HepG2 (cell line): Measurements from ENCODE around the gene RTN4RL2. TPM values are rescaled to one million over a fixed set of nuclear protein-coding genes. Genes with fewer than 3 reads are reported as not detected.
A peak's percentile ranks its signal among the peaks of the same experiment; 100 is the strongest.

Experiments used
- BRF2 ChIP-seq: sonication (generic); formaldehyde crosslinking; IDR thresholded peaks from 2 replicates; pipeline ENCODE4 v1.8.1; 2022; ENCODE audit warnings: mild to moderate bottlenecking, missing genetic modification reagents
- CENPBD1 ChIP-seq: sonication (generic); formaldehyde crosslinking; IDR thresholded peaks from 2 replicates; pipeline ENCODE4 v1.8.0; 2022; ENCODE audit warnings: missing genetic modification reagents, low read depth, mild to moderate bottlenecking, borderline replicate concordance
- IKZF1 ChIP-seq: fragments of 450-650 bp; IDR thresholded peaks from 2 replicates; pipeline ENCODE4 v1.7.1; 2016
- ISL2 ChIP-seq: sonication (generic); formaldehyde crosslinking; IDR thresholded peaks from 2 replicates; pipeline ENCODE4 v1.5.0; 2020; ENCODE audit warnings: missing genetic modification reagents
- KLF13 ChIP-seq: sonication (generic); formaldehyde crosslinking; IDR thresholded peaks from 2 replicates; pipeline ENCODE4 v1.4.0; 2020; ENCODE audit warnings: mild to moderate bottlenecking, missing genetic modification reagents
- PRPF4 ChIP-seq: fragments of 200-400 bp; formaldehyde crosslinking; IDR thresholded peaks from 2 replicates; pipeline ENCODE4 v1.6.1; 2016; ENCODE audit warnings: low read length, low read depth; ENCODE audit not compliant: poor library complexity, severe bottlenecking
- SIX1 ChIP-seq: sonication (generic); formaldehyde crosslinking; IDR thresholded peaks from 2 replicates; pipeline ENCODE4 v1.4.0; 2020; ENCODE audit warnings: missing genetic modification reagents, borderline replicate concordance
- ZKSCAN1 ChIP-seq: fragments of 150-350 bp; IDR thresholded peaks from 2 replicates; pipeline ENCODE4 v1.6.1; 2014; ENCODE audit warnings: low read length
- ZNF10 ChIP-seq: sonication (generic); formaldehyde crosslinking; IDR thresholded peaks from 2 replicates; pipeline ENCODE4 v1.4.0; 2020; ENCODE audit warnings: mild to moderate bottlenecking, low read depth, missing genetic modification reagents, borderline replicate concordance
- ZNF224 ChIP-seq: sonication (generic); formaldehyde crosslinking; IDR thresholded peaks from 2 replicates; pipeline ENCODE4 v1.5.0; 2020; ENCODE audit warnings: mild to moderate bottlenecking, missing genetic modification reagents
- ZNF597 ChIP-seq: sonication (generic); formaldehyde crosslinking; IDR thresholded peaks from 2 replicates; pipeline ENCODE4 v1.5.0; 2020; ENCODE audit warnings: missing genetic modification reagents
- ZNF724P ChIP-seq: sonication (generic); formaldehyde crosslinking; IDR thresholded peaks from 2 replicates; pipeline ENCODE4 v1.8.0; 2022; ENCODE audit warnings: missing genetic modification reagents, borderline replicate concordance
- polyA plus RNA-seq, 8 experiments: library from polyadenylated mRNA; depleted of rRNA in 3 of 8; stranded (reverse) in 7 of 8; unstranded in 1 of 8; fragments of >200 nt; fragmentation: Illumina TruSeq in 4 of 8; extraction: Trizol in 4 of 8; gene quantifications; 2 replicates each; pipeline versions ENCODE4 v1.2.1 to v1.2.3, GENCODE V29; 2011 to 2016; ENCODE audit warnings: low read depth in 4 of 8, missing spikeins in 1 of 8, mixed read lengths in 1 of 8; ENCODE audit not compliant: insufficient read depth in 1 of 8
- total RNA-seq, 5 experiments: library from RNA; depleted of rRNA; stranded (reverse); fragments of >200 nt; fragmentation: Illumina TruSeq; extraction: Trizol; gene quantifications; 2 replicates each; pipeline ENCODE4 v1.2.3, GENCODE V29; 2016; ENCODE audit warnings: low read depth in 1 of 5

RTN4RL2 gene
- total and polyA plus RNA-seq, 2 of the 13 experiments (the other 11 are each of a cell fraction or from before 2014, with no cell fraction given), result 1.3 to 4.3 TPM

- no peak for TF ChIP-seq ZNF224
- TF ChIP-seq ZNF597 (CRISPR knock-in tag), result no peak
- no peak for TF ChIP-seq PRPF4
- TF ChIP-seq ZKSCAN1, result no peak
- TF ChIP-seq ZNF724P (CRISPR knock-in tag), result no peak; the same call in 1 of the 2 replicates
- TF ChIP-seq ZNF10 (CRISPR knock-in tag), result no peak
- no peak for TF ChIP-seq IKZF1
- peak; percentile 60; the same call in 1 of the 2 replicates for TF ChIP-seq BRF2 (CRISPR knock-in tag)
- TF ChIP-seq KLF13 (CRISPR knock-in tag), result no peak
- TF ChIP-seq SIX1 (CRISPR knock-in tag), result peak; percentile 91
- TF ChIP-seq CENPBD1 (CRISPR knock-in tag), result no peak
- peak; percentile 21; the same call in 1 of the 2 replicates for TF ChIP-seq ISL2 (CRISPR knock-in tag)
These were observed 55.2 kb downstream of the RTN4RL2 start, which contains the start of gene SLC43A1 (continued) for GRCh38 chr11:57515332-57516060.
